HCT116 (cell line): ENCODE data around the gene NUMB. TPM values are rescaled to one million over a fixed set of nuclear protein-coding genes. Genes with fewer than 3 reads are reported as not detected.

ENCODE experiments used
- ATAC-seq: fragments of 200-7000 bp; cut with Tn5 transposase; 2 replicates; pipeline ENCODE4 v1.9.1; 2020; ENCODE audit warnings: mild to moderate bottlenecking, moderate library complexity
- BruUV-seq: library from RNA; stranded (reverse); fragments of 400-500 nt; replicated peaks from 2 replicates; lab custom pipeline; 2021; lab: Mats Ljungman, UMichigan
- CTCF ChIA-PET: fragments of 300-600 bp; sonication (Branson Sonifier 250); formaldehyde crosslinking; loops from one replicate; lab custom pipeline; 2021; ENCODE audit warnings: antibody characterized with exemption; lab: Charles Lee
- POLR2A ChIA-PET: fragments of 300-600, 350-600 bp; sonication (Branson Sonifier 250); formaldehyde crosslinking; loops from one replicate; lab custom pipeline; 2021; ENCODE audit warnings: antibody characterized with exemption; lab: Charles Lee
- RAD21 ChIA-PET, 2 experiments: fragments of 300-600 bp; sonication (Branson Sonifier 250); formaldehyde crosslinking; loops; one replicate each; lab custom pipeline; 2023; ENCODE audit warnings: low total read pairs in 2 of 2; ENCODE audit not compliant: uncharacterized antibody in 2 of 2, unreplicated experiment in 2 of 2, low non-redundant PET in 1 of 2; lab: Charles Lee
- DNase-seq: peaks from one replicate; pipeline ENCODE4 v3.0.0-alpha.2; 2010; ENCODE audit warnings: low read depth, low spot score
- H2AFZ ChIP-seq: fragments of 200-600 bp; shearing (Covaris generic), sonication (generic); 2 replicates; pipeline ENCODE4 v1.6.1; 2017; ENCODE audit warnings: low read depth, mixed run types, mixed read lengths, antibody characterized with exemption, low read length; ENCODE audit not compliant: poor library complexity, severe bottlenecking
- H3K27ac ChIP-seq: 2 replicates; pipeline ENCODE4 v1.5.1; 2012; ENCODE audit warnings: low read depth, low read length
- H3K27me3 ChIP-seq: fragments of 200-600 bp; sonication (generic); 2 replicates; pipeline ENCODE4 v1.6.1; 2016; ENCODE audit warnings: mixed run types, low read length, mixed read lengths; ENCODE audit not compliant: insufficient read depth
- H3K36me3 ChIP-seq, 2 experiments: fragments of 200-500 bp in 1 of 2; fragments of 200-600 bp in 1 of 2; sonication (Bioruptor generic) in 1 of 2; sonication (generic) in 1 of 2; 2 replicates each; pipeline versions ENCODE4 v1.5.1 to v1.6.1; 2014 to 2016; ENCODE audit warnings: low read length in 2 of 2, inconsistent platforms in 1 of 2, mixed read lengths in 1 of 2, mixed run types in 1 of 2; ENCODE audit not compliant: insufficient read depth in 2 of 2, control insufficient read depth in 1 of 2
- H3K4me1 ChIP-seq, 2 experiments: fragments of 200-600 bp in 1 of 2; sonication (generic) in 1 of 2; 2 replicates each; pipeline versions ENCODE4 v1.5.1 to v1.6.1; 2012 to 2017; ENCODE audit warnings: low read length in 2 of 2, inconsistent platforms in 1 of 2, mild to moderate bottlenecking in 1 of 2, mixed read lengths in 1 of 2, mixed run types in 1 of 2, moderate library complexity in 1 of 2; ENCODE audit not compliant: insufficient read depth in 2 of 2, control insufficient read depth in 1 of 2
- H3K4me2 ChIP-seq: fragments of 200-600 bp; sonication (generic); 2 replicates; pipeline ENCODE4 v1.6.1; 2017; ENCODE audit warnings: mixed run types, low read length, mixed read lengths
- H3K4me3 ChIP-seq, 2 experiments: fragments of 200-600 bp in 1 of 2; sonication (generic) in 1 of 2; replicated peaks in 1 of 2; 2 replicates each; pipeline ENCODE4 v1.5.1; 2011 to 2016; ENCODE audit warnings: low read length in 2 of 2, control low read depth in 1 of 2, low read depth in 1 of 2, mild to moderate bottlenecking in 1 of 2, mixed read lengths in 1 of 2, mixed run types in 1 of 2
- H3K79me2 ChIP-seq: fragments of 200-600 bp; sonication (generic); 2 replicates; pipeline ENCODE4 v1.6.1; 2017; ENCODE audit warnings: mild to moderate bottlenecking, mixed run types, low read length, moderate library complexity, mixed read lengths; ENCODE audit not compliant: insufficient read depth
- H3K9ac ChIP-seq: fragments of 200-600 bp; sonication (generic); 2 replicates; pipeline ENCODE4 v1.6.1; 2016; ENCODE audit warnings: low read length, mixed read lengths
- H3K9me2 ChIP-seq: fragments of 200-600 bp; sonication (generic), shearing (Covaris generic); 2 replicates; pipeline ENCODE4 v1.6.1; 2017; ENCODE audit warnings: mixed run types, mild to moderate bottlenecking, moderate library complexity; ENCODE audit not compliant: insufficient read depth
- H3K9me3 ChIP-seq, 2 experiments: fragments of 200-500 bp in 1 of 2; fragments of 200-600 bp in 1 of 2; sonication (Bioruptor generic) in 1 of 2; sonication (generic) in 1 of 2; 2 replicates each; pipeline ENCODE4 v1.6.1; 2014 to 2017; ENCODE audit warnings: low read length in 2 of 2, mixed read lengths in 2 of 2, inconsistent platforms in 1 of 2, low read depth in 1 of 2, mild to moderate bottlenecking in 1 of 2, mixed run types in 1 of 2, moderate library complexity in 1 of 2; ENCODE audit not compliant: control insufficient read depth in 1 of 2, insufficient read depth in 1 of 2
- H4K20me1 ChIP-seq: fragments of 200-600 bp; sonication (generic), shearing (Covaris generic); 2 replicates; pipeline ENCODE4 v1.6.1; 2017; ENCODE audit warnings: mixed run types, mild to moderate bottlenecking, moderate library complexity; ENCODE audit not compliant: insufficient read depth
- ATF3 ChIP-seq: IDR thresholded peaks from 2 replicates; pipeline ENCODE4 v1.6.1; 2012
- CBX3 ChIP-seq: IDR thresholded peaks from 2 replicates; pipeline ENCODE4 v1.6.1; 2012; ENCODE audit warnings: low read depth
- CEBPB ChIP-seq: IDR thresholded peaks from 2 replicates; pipeline ENCODE4 v1.6.1; 2012; ENCODE audit warnings: low read depth
- CTCF ChIP-seq, 3 experiments: fragments of 200-600 bp in 1 of 3; sonication (generic) in 1 of 3; IDR thresholded peaks in 2 of 3; conservative IDR thresholded peaks in 1 of 3; 2 replicates each; pipeline ENCODE4 v1.5.1; 2012 to 2017; ENCODE audit warnings: low read depth in 2 of 3, low read length in 2 of 3, antibody characterized with exemption in 1 of 3, borderline replicate concordance in 1 of 3, control low read depth in 1 of 3, mild to moderate bottlenecking in 1 of 3, mixed read lengths in 1 of 3, mixed run types in 1 of 3, moderate library complexity in 1 of 3; ENCODE audit not compliant: insufficient read depth in 1 of 3
- ELF1 ChIP-seq: IDR thresholded peaks from 2 replicates; pipeline ENCODE4 v1.6.1; 2012; ENCODE audit warnings: low read depth, borderline replicate concordance
- EZH2phosphoT487 ChIP-seq: fragments of 200-600 bp; IDR thresholded peaks from 2 replicates; pipeline ENCODE4 v1.6.1; 2018; ENCODE audit warnings: antibody characterized with exemption, borderline replicate concordance
- FOSL1 ChIP-seq: IDR thresholded peaks from 2 replicates; pipeline ENCODE4 v1.6.1; 2012; ENCODE audit warnings: low read depth
- MAX ChIP-seq: IDR thresholded peaks from 2 replicates; pipeline ENCODE4 v1.6.1; 2012
- POLR2A ChIP-seq: IDR thresholded peaks from 2 replicates; pipeline ENCODE4 v1.7.0; 2011; ENCODE audit warnings: borderline replicate concordance; ENCODE audit not compliant: insufficient read depth, insufficient read length; ENCODE audit errors: extremely low read depth
- POLR2AphosphoS5 ChIP-seq: IDR thresholded peaks from 2 replicates; pipeline ENCODE4 v1.6.1; 2011; ENCODE audit warnings: mild to moderate bottlenecking, low read depth, low read length, moderate library complexity
- SRF ChIP-seq: IDR thresholded peaks from 2 replicates; pipeline ENCODE4 v1.6.1; 2012; ENCODE audit warnings: low read depth
- TCF7L2 ChIP-seq: IDR thresholded peaks from 2 replicates; pipeline ENCODE4 v1.7.0; 2011; ENCODE audit warnings: borderline replicate concordance, inconsistent platforms; ENCODE audit not compliant: insufficient read depth, insufficient read length; ENCODE audit errors: extremely low read depth
- YY1 ChIP-seq: IDR thresholded peaks from 2 replicates; pipeline ENCODE4 v1.6.1; 2011; ENCODE audit warnings: low read length, low read depth, moderate library complexity, mild to moderate bottlenecking; ENCODE audit not compliant: insufficient replicate concordance; ENCODE audit errors: extremely low read depth
- ZBTB33 ChIP-seq: IDR thresholded peaks from 2 replicates; pipeline ENCODE4 v1.6.1; 2011; ENCODE audit warnings: mild to moderate bottlenecking, low read length, moderate library complexity; ENCODE audit not compliant: insufficient replicate concordance; ENCODE audit errors: extremely low read depth
- ZNF274 ChIP-seq: fragments of 200-500 bp; sonication (Bioruptor generic); IDR thresholded peaks from 2 replicates; pipeline ENCODE4 v1.6.1; 2014; ENCODE audit warnings: mild to moderate bottlenecking, low read depth, low read length, inconsistent platforms
- intact Hi-C: fragments of 100-400 bp; cut with micrococcal nuclease; formaldehyde crosslinking; loops from 2 replicates; pipeline ENCODE4 v1.10.0; 2022
- total RNA-seq: library from RNA; stranded (reverse); gene quantifications from one replicate; pipeline ENCODE4 v1.2.1, GENCODE V29; 2021; ENCODE audit not compliant: unreplicated experiment

Gene NUMB
- total RNA-seq, 1 experiment from 2014 or later = 43.0 TPM

GRCh38 chr14:73457041-73457923 is 1.1 kb downstream of the NUMB start:
- peak; percentile 4; the same call in 1 of the 2 replicates for ATAC-seq
- Histone ChIP-seq H3K9me3 (no peaks in the 10 kb centered on the region), H3K27me3 (no peaks in the 10 kb centered on the region), H2AFZ (no peak overlapping the region), H3K4me1 (peaks cover 6 to 18% of the 10 kb centered on the region in 2 experiments; a peak in 3 of 4 replicates), H3K9ac (peak overlapping the region; percentile 81), H3K9me2 (no peaks in the 10 kb centered on the region), H3K4me2 (peak overlapping the region; percentile 88), H3K4me3 (peak overlapping the region; percentile 88 to 90), H4K20me1 (no peaks in the 10 kb centered on the region), H3K27ac (peak overlapping the region; percentile 62), H3K79me2 (peaks cover 50% of the 10 kb centered on the region), H3K36me3 (no peaks in the 10 kb centered on the region)
- no peak for TF ChIP-seq FOSL1
- TF ChIP-seq ATF3 = no peak
- no peak for TF ChIP-seq POLR2A
- no peak for TF ChIP-seq POLR2AphosphoS5
- no peak for TF ChIP-seq MAX
- no peak for TF ChIP-seq SRF
- no peak for TF ChIP-seq CEBPB
- TF ChIP-seq ZNF274 = no peak
- TF ChIP-seq ELF1 = no peak
- no peak for TF ChIP-seq CTCF (IDR thresholded peaks at IDR 0.05 in 2 of 3, conservative IDR thresholded peaks at IDR 0.05 in 1 of 3; ENCODE audit: borderline replicate concordance in 1 of 3, insufficient read depth in 1 of 3, low read depth in 2 of 3, low read length in 2 of 3)
- TF ChIP-seq CBX3 = no peak
- no peak for TF ChIP-seq ZBTB33
- no peak for TF ChIP-seq YY1
- TF ChIP-seq TCF7L2 = no peak
- TF ChIP-seq EZH2phosphoT487 = no peak
- RAD21 ChIA-PET = no interaction called here
- DNase-seq = no peak
- intact Hi-C loops = no loop called here
- CTCF ChIA-PET = interaction anchor here (0.6 kb wide), 1 partner anchor 16 kb away, joined by 3 read pairs; no protein-coding TSS in a partner anchor
- POLR2A ChIA-PET = no interaction called here
- no TSS peak for BruUV-seq
